Body of pancreas (tissue), 4 donors: Measurements from ENCODE around the gene SNAPC4.

Source experiments
- CTCF ChIP-seq, 7 experiments: fragments of 450-650 bp in 4 of 7; fragments of 200-600 bp in 3 of 7; sonication (generic) in 3 of 7; IDR thresholded peaks; one replicate each; pipeline ENCODE4 v1.5.1; 2016 to 2019; ENCODE audit warnings: antibody characterized with exemption in 7 of 7
- POLR2A ChIP-seq, 3 donors: fragments of 450-650 bp; IDR thresholded peaks; one replicate each; pipeline ENCODE4 v1.6.1; 2016; ENCODE audit warnings: antibody characterized with exemption in 3 of 3, mild to moderate bottlenecking in 2 of 3

GRCh38 chr9:136379891-136380290 lies 20.1 kb downstream of the SNAPC4 start:
- TF ChIP-seq CTCF (IDR thresholded peaks at IDR 0.05) (no peak), POLR2A (IDR thresholded peaks at IDR 0.05) (no peak)
